Parathyroid adenoma (tissue), 2 donors: ENCODE data around the gene LAMA2.
"Not testable (repeated sequence)": the region's sequence is repeated elsewhere in the genome, so short reads cannot be mapped to it uniquely, and the experiment has no call there.

Source experiments
- H2AFZ ChIP-seq: fragments of 300-600 bp; sonication (generic); one replicate; pipeline ENCODE4 v1.7.0; 2017; ENCODE audit warnings: antibody characterized with exemption, mild to moderate bottlenecking
- H3K27ac ChIP-seq: fragments of 300-600 bp; sonication (generic); one replicate; pipeline ENCODE4 v1.7.0; 2017
- H3K27me3 ChIP-seq: fragments of 300-600 bp; sonication (generic); one replicate; pipeline ENCODE4 v1.7.0; 2017; ENCODE audit warnings: low read length; ENCODE audit not compliant: control insufficient read depth, insufficient read depth
- H3K36me3 ChIP-seq: fragments of 300-600 bp; sonication (generic); one replicate; pipeline ENCODE4 v1.7.0; 2017; ENCODE audit warnings: low read length; ENCODE audit not compliant: control insufficient read depth, insufficient read depth
- H3K4me1 ChIP-seq: fragments of 300-600 bp; sonication (generic); one replicate; pipeline ENCODE4 v1.7.0; 2017; ENCODE audit warnings: control low read depth
- H3K4me2 ChIP-seq: fragments of 300-600 bp; sonication (generic); one replicate; pipeline ENCODE4 v1.7.0; 2017; ENCODE audit warnings: low read length
- H3K4me3 ChIP-seq: fragments of 300-600 bp; sonication (generic); one replicate; pipeline ENCODE4 v1.7.0; 2017; ENCODE audit warnings: low read depth, low read length
- H3K79me2 ChIP-seq: fragments of 300-600 bp; sonication (generic); one replicate; pipeline ENCODE4 v1.7.0; 2017; ENCODE audit warnings: control low read depth
- H3K9ac ChIP-seq: fragments of 300-600 bp; sonication (generic); one replicate; pipeline ENCODE4 v1.7.0; 2017; ENCODE audit warnings: mild to moderate bottlenecking
- H3K9me3 ChIP-seq: fragments of 300-600 bp; sonication (generic); one replicate; pipeline ENCODE4 v1.7.0; 2017; ENCODE audit warnings: low read length; ENCODE audit not compliant: control insufficient read depth
- CTCF ChIP-seq: fragments of 300-600 bp; sonication (generic); IDR thresholded peaks from one replicate; pipeline ENCODE4 v1.7.0; 2017; ENCODE audit warnings: antibody characterized with exemption, mild to moderate bottlenecking
- donor health status: primary hyperparathyroidism.

The LAMA2 gene

GRCh38 chr6:129046526-129046925 is 163.6 kb downstream of the LAMA2 start:
- H3K79me2 ChIP-seq, result no peaks in the 10 kb centered on the region
- no peak for TF ChIP-seq CTCF

GRCh38 chr6:129047834-129048233 is 164.9 kb downstream of the LAMA2 start:
- Histone ChIP-seq H3K36me3 (no peaks in the 10 kb centered on the region), H2AFZ (no peak overlapping the region), H3K4me3 (no peak overlapping the region), H3K9me3 (no peaks in the 10 kb centered on the region), H3K4me1 (no peaks in the 10 kb centered on the region), H3K79me2 (no peaks in the 10 kb centered on the region), H3K4me2 (no peak overlapping the region), H3K9ac (no peak overlapping the region), H3K27me3 (no peaks in the 10 kb centered on the region), H3K27ac (no peak overlapping the region)
- no peak for TF ChIP-seq CTCF

More at GRCh38 chr6:129046526-129046925, 163.6 kb downstream of the LAMA2 start:
- Histone ChIP-seq H3K4me3 (no peak overlapping the region), H3K36me3 (no peaks in the 10 kb centered on the region), H3K27me3 (no peaks in the 10 kb centered on the region), H2AFZ (no peak overlapping the region), H3K9me3 (no peaks in the 10 kb centered on the region), H3K27ac (no peak overlapping the region), H3K9ac (no peak overlapping the region), H3K4me1 (no peaks in the 10 kb centered on the region), H3K4me2 (no peak overlapping the region)

- Histone ChIP-seq H3K4me1 (no peaks in the 10 kb centered on the region), H3K27me3 (no peaks in the 10 kb centered on the region), H3K9ac (no peak overlapping the region), H3K4me3 (no peak overlapping the region), H3K4me2 (no peak overlapping the region), H3K79me2 (no peaks in the 10 kb centered on the region), H2AFZ (no peak overlapping the region), H3K27ac (no peak overlapping the region), H3K36me3 (no peaks in the 10 kb centered on the region), H3K9me3 (no peaks in the 10 kb centered on the region)
- no peak for TF ChIP-seq CTCF
These were observed 167.1 kb downstream of the LAMA2 start for GRCh38 chr6:129050086-129050485.

DNA sequence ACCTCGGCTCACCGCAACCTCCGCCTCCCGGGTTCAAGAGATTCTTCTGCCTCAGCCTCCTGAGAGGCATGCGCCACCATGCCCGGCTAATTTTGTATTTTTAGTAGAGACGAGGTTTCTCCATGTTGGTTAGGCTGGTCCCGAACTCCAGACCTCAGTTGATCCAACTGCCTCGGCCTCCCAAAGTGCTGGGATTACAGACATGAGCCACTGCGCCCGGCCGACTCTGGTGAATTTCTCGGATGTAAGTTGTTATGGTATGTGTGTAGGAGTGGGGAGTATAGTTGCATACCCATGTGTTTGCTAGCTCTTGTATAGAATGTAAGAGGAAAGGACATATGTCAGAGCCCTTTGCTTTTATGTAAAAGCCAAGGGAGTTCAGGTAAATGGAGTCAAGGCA is 170.2 kb downstream of the LAMA2 start:
- H2AFZ ChIP-seq, H3K9me3 ChIP-seq, H3K79me2 ChIP-seq, H3K4me2 ChIP-seq, H3K9ac ChIP-seq, H3K27me3 ChIP-seq, H3K4me3 ChIP-seq, H3K27ac ChIP-seq, H3K36me3 ChIP-seq, H3K4me1 ChIP-seq: not testable (repeated sequence)

DNA sequence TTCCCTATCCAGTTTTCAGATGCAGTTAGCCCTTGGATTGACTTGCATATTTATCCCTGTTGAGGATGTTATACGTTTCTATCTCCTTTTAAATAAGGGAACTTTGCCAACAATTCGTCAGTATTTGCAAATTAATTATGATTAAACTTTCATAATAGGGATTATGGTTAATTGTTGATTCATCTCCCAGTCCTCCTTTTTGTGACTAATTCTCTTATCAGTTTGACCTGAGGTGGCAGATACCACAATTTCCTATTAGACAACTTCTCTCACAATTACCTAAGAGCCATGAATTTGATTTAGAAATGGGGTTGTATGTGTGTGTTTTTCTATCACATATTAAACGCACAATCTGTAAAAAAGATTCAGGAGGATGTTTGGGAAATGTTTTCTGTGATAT is 172.9 kb downstream of the LAMA2 start:
- no peak for TF ChIP-seq CTCF
- no peak overlapping the region for H3K9ac ChIP-seq

More for the DNA sequence above, 172.9 kb downstream of the LAMA2 start:
- Histone ChIP-seq H3K4me1 (no peaks in the 10 kb centered on the region), H3K4me3 (no peak overlapping the region), H3K9me3 (no peaks in the 10 kb centered on the region), H3K27ac (no peak overlapping the region), H3K79me2 (no peaks in the 10 kb centered on the region), H3K36me3 (no peaks in the 10 kb centered on the region), H2AFZ (no peak overlapping the region), H3K27me3 (no peaks in the 10 kb centered on the region), H3K4me2 (no peak overlapping the region)
